ENCODE measurements around the gene NTF3.

- TF ChIP-seq CTCF (IDR thresholded peaks at IDR 0.05): no peak
- no peak for TF ChIP-seq POLR2A (IDR thresholded peaks at IDR 0.05)
These were observed 94.0 kb downstream of the NTF3 start for GRCh38 chr12:5525783-5526367.

Data from right lobe of liver (tissue), 4 donors.